ENCODE measurements around the gene HPSE2.

- TF ChIP-seq CTCF (IDR thresholded peaks at IDR 0.05) (no peak), POLR2A (IDR thresholded peaks at IDR 0.05) (no peak)
These were observed 92.0 kb downstream of the HPSE2 start for GRCh38 chr10:99143651-99144050.
